BJ (cell line): Measurements from ENCODE around the gene BCAS3. TPM values are rescaled to one million over a fixed set of nuclear protein-coding genes. Genes with fewer than 3 reads are reported as not detected.
A peak's percentile ranks its signal among the peaks of the same experiment; 100 is the strongest.

ENCODE experiments used
- CTCF ChIA-PET: fragments of 350-600 bp; formaldehyde crosslinking; extraction: SDS; loops from one replicate; lab custom pipeline; 2021; ENCODE audit warnings: antibody characterized with exemption, inconsistent platforms; lab: Yijun Ruan, JAX
- POLR2A ChIA-PET: fragments of 300-600 bp; sonication (Branson Sonifier 250); formaldehyde crosslinking; extraction: SDS; loops from one replicate; lab custom pipeline; 2021; ENCODE audit warnings: antibody characterized with exemption; lab: Charles Lee
- DNase-seq: peaks from one replicate; pipeline ENCODE4 v3.0.0-alpha.2; 2011; ENCODE audit warnings: low read depth
- H3K27me3 ChIP-seq: 2 replicates; pipeline ENCODE4 v1.6.0; 2011; ENCODE audit warnings: low read length; ENCODE audit not compliant: control insufficient read depth, insufficient read depth
- H3K36me3 ChIP-seq: 2 replicates; pipeline ENCODE4 v1.5.1; 2011; ENCODE audit warnings: low read length; ENCODE audit not compliant: control insufficient read depth, insufficient read depth
- H3K4me3 ChIP-seq: 2 replicates; pipeline ENCODE4 v1.5.1; 2011; ENCODE audit warnings: low read depth, mild to moderate bottlenecking, control low read depth, low read length
- CTCF ChIP-seq: IDR thresholded peaks from 2 replicates; pipeline ENCODE4 v1.5.1; 2011; ENCODE audit warnings: low read depth, mild to moderate bottlenecking, control low read depth, inconsistent platforms, low read length, moderate library complexity; ENCODE audit not compliant: insufficient read depth
- polyA plus RNA-seq: library from polyadenylated mRNA; depleted of rRNA; stranded (reverse); fragments of >200 nt; gene quantifications from 2 replicates; pipeline ENCODE4 v1.2.3, GENCODE V29; 2011

BCAS3 gene
- polyA plus RNA-seq, 1 experiment, result 19.5 TPM

DNA sequence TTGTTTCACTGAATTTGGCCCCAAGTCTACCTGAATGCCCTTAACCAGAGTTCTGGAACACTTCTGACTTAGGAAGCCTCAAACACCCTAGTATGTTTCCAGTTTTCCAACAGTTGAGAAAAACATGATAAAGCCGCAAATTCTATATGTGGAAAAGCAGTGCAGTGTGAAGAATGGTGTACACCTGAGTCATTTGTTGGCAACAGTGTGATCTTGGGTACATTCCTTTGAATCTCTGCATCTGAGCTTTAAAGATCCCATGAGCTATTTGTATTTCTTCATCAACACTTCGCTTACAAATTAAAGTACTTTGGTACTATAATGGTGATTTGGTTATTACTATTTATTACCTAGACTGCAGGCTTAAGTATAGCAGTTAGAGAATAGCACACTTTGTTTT, 628.4 kb downstream of the BCAS3 start:
- TF ChIP-seq CTCF, result no peak
- Histone ChIP-seq H3K27me3 (no peaks in the 10 kb centered on the region), H3K4me3 (no peak overlapping the region), H3K36me3 (no peaks in the 10 kb centered on the region)
- ChIA-PET POLR2A (no interaction called here), CTCF (interaction anchor here (0.9 to 1.4 kb wide), 6 partner anchors 13 to 106 kb away, joined by 3 to 5 read pairs (median 3); no protein-coding TSS in a partner anchor)
- DNase-seq, result no peak

DNA sequence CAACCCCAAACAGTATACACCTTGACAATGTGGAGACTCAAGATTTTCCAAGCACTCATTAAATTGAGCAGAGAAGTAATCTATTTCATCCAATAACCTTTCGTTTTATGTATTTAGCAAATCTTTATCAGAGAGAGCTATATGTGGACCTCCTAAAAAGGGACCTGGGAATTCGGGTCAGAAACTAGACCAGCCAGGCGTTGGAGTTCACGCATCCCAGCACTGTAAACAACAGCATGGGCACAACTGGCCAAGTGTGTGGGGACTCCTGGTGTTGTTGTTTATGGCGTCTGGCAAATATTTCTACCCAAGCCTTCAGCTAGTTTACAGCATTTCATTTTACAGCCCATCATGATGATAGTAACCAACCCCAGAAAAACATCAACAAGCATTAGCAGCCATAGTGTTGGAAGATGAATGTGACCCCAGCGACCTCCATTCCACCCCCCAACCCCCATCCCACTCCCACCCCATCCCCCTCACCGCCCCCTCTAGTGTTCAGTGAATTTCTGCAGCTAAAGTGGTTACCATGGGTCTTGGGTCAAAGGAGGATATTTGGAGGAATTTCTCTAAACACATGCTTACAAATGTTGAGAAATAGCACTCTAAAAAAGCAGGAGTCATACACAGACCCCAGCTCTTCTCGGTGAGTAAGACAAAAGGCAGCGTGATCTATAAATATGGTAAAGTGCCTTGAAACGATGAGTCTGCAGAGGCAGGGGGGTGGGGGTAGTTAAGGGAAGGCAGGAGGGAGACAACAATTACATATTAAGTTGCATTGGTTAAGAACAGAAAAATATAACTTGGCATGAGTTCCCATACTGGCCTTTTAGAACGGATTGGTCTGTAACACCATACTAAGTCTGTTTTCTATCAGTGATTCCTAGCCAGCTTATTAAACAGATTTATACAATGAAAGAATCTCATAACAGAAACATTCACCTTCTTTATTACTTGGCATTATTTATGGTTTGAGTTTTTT, 630.5 kb downstream of the BCAS3 start:
- TF ChIP-seq CTCF, result peak; percentile 51
- peak; percentile 98 for DNase-seq
- Histone ChIP-seq H3K36me3 (no peaks in the 10 kb centered on the region), H3K27me3 (no peaks in the 10 kb centered on the region), H3K4me3 (no peak overlapping the region)
- ChIA-PET POLR2A (interaction anchor here (0.5 to 0.7 kb wide), 2 partner anchors 15 to 48 kb away, joined by 3 to 12 read pairs; no protein-coding TSS in a partner anchor), CTCF (interaction anchor here (0.7 to 2.5 kb wide), 13 partner anchors 9 to 337 kb away, joined by 3 to 7 read pairs (median 3); partner anchors contain the start of gene TBX2)

- no peaks in the 10 kb centered on the region for H3K36me3 ChIP-seq
- H3K27me3 ChIP-seq, result no peaks in the 10 kb centered on the region
- no peak; the same call in 1 of the 2 replicates for TF ChIP-seq CTCF
- peak; percentile 65 for DNase-seq
- no peak overlapping the region for H3K4me3 ChIP-seq
- CTCF ChIA-PET, result interaction anchor here (0.7 to 2.5 kb wide), 5 partner anchors 10 to 91 kb away, joined by 3 to 7 read pairs (median 4); no protein-coding TSS in a partner anchor
- POLR2A ChIA-PET, result no interaction called here
Measured at GRCh38 chr17:61309362-61310256, 632.0 kb downstream of the BCAS3 start.

DNA sequence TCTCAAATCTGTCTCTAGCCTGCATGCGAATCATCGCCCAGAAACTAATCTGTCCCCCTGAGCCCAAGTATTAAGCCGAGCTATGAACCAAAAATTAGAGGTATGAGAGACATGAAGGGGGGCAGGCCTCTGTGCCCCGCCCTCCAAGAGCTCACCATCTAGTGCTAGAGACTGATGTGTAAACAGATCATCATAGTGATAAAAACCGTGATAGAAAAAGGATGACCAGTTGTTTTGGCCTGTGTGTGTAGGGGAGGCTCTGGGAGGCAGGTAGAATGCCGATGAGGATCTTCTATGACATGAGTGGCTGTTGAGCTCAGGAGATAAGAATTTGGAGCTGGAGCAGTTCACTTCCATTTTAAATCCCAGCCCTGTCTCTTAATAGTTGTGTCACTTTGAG, 632.9 kb downstream of the BCAS3 start:
- CTCF ChIA-PET, result interaction anchor here (0.7 to 2.5 kb wide), 4 partner anchors 11 to 81 kb away, joined by 3 to 7 read pairs (median 4); no protein-coding TSS in a partner anchor
- Histone ChIP-seq H3K4me3 (no peak overlapping the region), H3K27me3 (no peaks in the 10 kb centered on the region), H3K36me3 (no peaks in the 10 kb centered on the region)
- no peak for TF ChIP-seq CTCF
- POLR2A ChIA-PET, result no interaction called here
- DNase-seq, result no peak
